ENCODE data around the gene CASZ1.

CASZ1 gene

GRCh38 chr1:10665226-10665625 is 131.2 kb downstream of the CASZ1 start:
- no peaks in the 10 kb centered on the region for H3K4me1 ChIP-seq (ENCODE audit: control insufficient read depth, insufficient read depth, low read length, poor library complexity, severe bottlenecking)
- no peak for DNase-seq
- H3K27ac ChIP-seq (ENCODE audit: insufficient read depth, low read length, poor library complexity, severe bottlenecking) = no peak overlapping the region
- no peaks in the 10 kb centered on the region for H3K27me3 ChIP-seq (replicated peaks; ENCODE audit: control insufficient read depth, insufficient read depth, low read length, poor library complexity, severe bottlenecking)
- no peaks in the 10 kb centered on the region for H3K9me3 ChIP-seq (ENCODE audit: control insufficient read depth, low read length)
- H3K36me3 ChIP-seq (ENCODE audit: control insufficient read depth, insufficient read depth, low read length) = peaks cover 6% of the 10 kb centered on the region
- no peak overlapping the region for H3K4me3 ChIP-seq (ENCODE audit: insufficient read depth, low read depth, low read length, poor library complexity, severe bottlenecking)

DNA sequence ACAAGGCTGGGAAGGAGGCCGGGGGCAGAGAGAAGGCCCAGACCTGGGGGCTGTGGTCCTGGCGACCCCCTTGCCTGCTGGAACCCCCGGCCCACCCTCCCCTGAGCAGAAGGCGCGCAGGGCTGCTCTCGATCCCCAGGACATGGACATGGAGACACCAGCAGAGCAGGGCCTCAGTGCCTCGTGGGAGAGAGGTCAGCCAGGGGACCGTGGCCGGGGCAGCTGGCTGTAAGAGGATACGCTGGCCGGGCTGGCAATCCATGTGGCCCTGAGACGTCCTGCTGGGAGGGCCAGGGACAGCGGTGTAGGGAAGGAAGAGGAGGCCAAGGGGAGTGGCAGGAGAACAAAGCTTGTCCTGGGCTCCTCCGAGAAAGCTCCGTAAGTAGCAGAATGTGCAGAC is 132.2 kb downstream of the CASZ1 start:
- no peak for DNase-seq
- H3K9me3 ChIP-seq (ENCODE audit: control insufficient read depth, low read length) = no peaks in the 10 kb centered on the region
- H3K36me3 ChIP-seq (ENCODE audit: control insufficient read depth, insufficient read depth, low read length) = peaks cover 9% of the 10 kb centered on the region
- H3K4me3 ChIP-seq (ENCODE audit: insufficient read depth, low read depth, low read length, poor library complexity, severe bottlenecking) = no peak overlapping the region
- H3K27ac ChIP-seq (ENCODE audit: insufficient read depth, low read length, poor library complexity, severe bottlenecking) = no peak overlapping the region
- H3K27me3 ChIP-seq (replicated peaks; ENCODE audit: control insufficient read depth, insufficient read depth, low read length, poor library complexity, severe bottlenecking) = no peaks in the 10 kb centered on the region
- H3K4me1 ChIP-seq (ENCODE audit: control insufficient read depth, insufficient read depth, low read length, poor library complexity, severe bottlenecking) = no peaks in the 10 kb centered on the region

- H3K27me3 ChIP-seq (replicated peaks; ENCODE audit: control insufficient read depth, insufficient read depth, low read length, poor library complexity, severe bottlenecking) = no peaks in the 10 kb centered on the region
- H3K4me3 ChIP-seq (ENCODE audit: insufficient read depth, low read depth, low read length, poor library complexity, severe bottlenecking) = no peak overlapping the region
- no peaks in the 10 kb centered on the region for H3K9me3 ChIP-seq (ENCODE audit: control insufficient read depth, low read length)
- H3K4me1 ChIP-seq (ENCODE audit: control insufficient read depth, insufficient read depth, low read length, poor library complexity, severe bottlenecking) = no peaks in the 10 kb centered on the region
- no peak for DNase-seq
- no peak overlapping the region for H3K27ac ChIP-seq (ENCODE audit: insufficient read depth, low read length, poor library complexity, severe bottlenecking)
- peaks cover 9% of the 10 kb centered on the region for H3K36me3 ChIP-seq (ENCODE audit: control insufficient read depth, insufficient read depth, low read length)
Measured at GRCh38 chr1:10663678-10664035, 132.8 kb downstream of the CASZ1 start.

DNA sequence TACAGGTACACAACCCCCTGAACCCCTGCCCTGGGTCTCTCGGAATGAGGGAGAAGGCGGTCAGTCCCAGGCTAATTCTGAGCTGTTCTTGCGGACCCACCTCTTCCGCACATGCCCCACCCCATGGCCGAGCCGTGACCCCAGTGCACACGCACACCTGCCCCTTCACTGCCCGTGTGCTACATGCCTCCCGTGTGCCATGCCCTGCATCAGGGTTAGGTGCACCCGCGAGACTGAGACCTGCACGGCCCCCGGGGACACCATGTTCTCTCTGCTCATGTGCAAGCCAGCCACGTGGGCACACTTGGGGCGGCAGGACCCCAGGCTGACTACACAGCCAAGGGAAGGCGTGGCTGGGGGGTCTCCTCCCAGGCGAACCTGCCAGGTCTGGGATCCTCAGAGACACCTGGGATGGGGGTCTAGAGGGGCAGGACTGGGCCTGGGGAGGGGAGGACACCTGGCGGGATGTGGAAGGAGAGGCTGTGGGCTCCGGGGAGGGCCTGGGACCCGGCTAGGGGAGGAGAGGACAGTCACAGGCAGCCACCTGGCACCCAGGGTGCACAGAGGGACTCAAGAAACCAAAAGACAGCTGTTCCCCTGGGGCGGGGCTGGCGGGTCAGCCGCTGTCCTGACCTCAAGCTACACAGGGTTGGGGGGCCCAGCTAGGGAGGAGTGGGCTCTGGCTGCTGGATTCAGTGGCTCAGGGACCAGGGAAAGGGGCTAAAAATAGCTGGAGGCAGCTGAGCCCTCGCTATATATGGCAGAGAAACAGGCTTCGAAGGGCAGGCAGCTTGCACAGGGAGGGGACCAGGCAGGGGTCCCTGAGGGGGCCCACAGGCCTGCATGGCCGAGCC is 133.4 kb downstream of the CASZ1 start:
- no peak overlapping the region for H3K27ac ChIP-seq (ENCODE audit: insufficient read depth, low read length, poor library complexity, severe bottlenecking)
- peaks cover 9% of the 10 kb centered on the region for H3K36me3 ChIP-seq (ENCODE audit: control insufficient read depth, insufficient read depth, low read length)
- no peaks in the 10 kb centered on the region for H3K27me3 ChIP-seq (replicated peaks; ENCODE audit: control insufficient read depth, insufficient read depth, low read length, poor library complexity, severe bottlenecking)
- H3K4me1 ChIP-seq (ENCODE audit: control insufficient read depth, insufficient read depth, low read length, poor library complexity, severe bottlenecking) = no peaks in the 10 kb centered on the region
- H3K9me3 ChIP-seq (ENCODE audit: control insufficient read depth, low read length) = no peaks in the 10 kb centered on the region
- DNase-seq = no peak
- no peak overlapping the region for H3K4me3 ChIP-seq (ENCODE audit: insufficient read depth, low read depth, low read length, poor library complexity, severe bottlenecking)

GRCh38 chr1:10662090-10662688 is 134.3 kb downstream of the CASZ1 start:
- no peaks in the 10 kb centered on the region for H3K27me3 ChIP-seq (replicated peaks; ENCODE audit: control insufficient read depth, insufficient read depth, low read length, poor library complexity, severe bottlenecking)
- H3K36me3 ChIP-seq (ENCODE audit: control insufficient read depth, insufficient read depth, low read length) = peaks cover 9% of the 10 kb centered on the region
- no peak overlapping the region for H3K27ac ChIP-seq (ENCODE audit: insufficient read depth, low read length, poor library complexity, severe bottlenecking)
- DNase-seq = no peak
- no peaks in the 10 kb centered on the region for H3K4me1 ChIP-seq (ENCODE audit: control insufficient read depth, insufficient read depth, low read length, poor library complexity, severe bottlenecking)
- H3K9me3 ChIP-seq (ENCODE audit: control insufficient read depth, low read length) = no peaks in the 10 kb centered on the region
- no peak overlapping the region for H3K4me3 ChIP-seq (ENCODE audit: insufficient read depth, low read depth, low read length, poor library complexity, severe bottlenecking)

DNA sequence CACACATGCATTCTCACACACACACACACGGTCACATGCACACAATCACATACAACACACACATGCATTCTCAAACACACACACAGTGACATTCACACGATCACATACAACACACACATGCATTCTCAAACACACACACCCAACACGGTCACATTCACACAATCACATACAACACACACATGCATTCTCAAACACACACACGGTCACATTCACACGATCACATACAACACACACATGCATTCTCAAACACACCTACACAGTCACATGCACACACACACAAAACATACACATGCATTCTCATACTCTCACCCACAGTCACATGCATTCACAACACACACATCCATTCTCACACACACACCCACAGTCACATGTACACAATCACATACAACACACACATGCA is 135.0 kb downstream of the CASZ1 start:
- Histone ChIP-seq H3K27me3 (replicated peaks; ENCODE audit: control insufficient read depth, insufficient read depth, low read length, poor library complexity, severe bottlenecking) (no peaks in the 10 kb centered on the region), H3K4me1 (ENCODE audit: control insufficient read depth, insufficient read depth, low read length, poor library complexity, severe bottlenecking) (no peaks in the 10 kb centered on the region), H3K36me3 (ENCODE audit: control insufficient read depth, insufficient read depth, low read length) (peaks cover 9% of the 10 kb centered on the region), H3K9me3 (ENCODE audit: control insufficient read depth, low read length) (no peaks in the 10 kb centered on the region), H3K27ac (ENCODE audit: insufficient read depth, low read length, poor library complexity, severe bottlenecking) (no peak overlapping the region), H3K4me3 (ENCODE audit: insufficient read depth, low read depth, low read length, poor library complexity, severe bottlenecking) (no peak overlapping the region)
- no peak for DNase-seq

DNA sequence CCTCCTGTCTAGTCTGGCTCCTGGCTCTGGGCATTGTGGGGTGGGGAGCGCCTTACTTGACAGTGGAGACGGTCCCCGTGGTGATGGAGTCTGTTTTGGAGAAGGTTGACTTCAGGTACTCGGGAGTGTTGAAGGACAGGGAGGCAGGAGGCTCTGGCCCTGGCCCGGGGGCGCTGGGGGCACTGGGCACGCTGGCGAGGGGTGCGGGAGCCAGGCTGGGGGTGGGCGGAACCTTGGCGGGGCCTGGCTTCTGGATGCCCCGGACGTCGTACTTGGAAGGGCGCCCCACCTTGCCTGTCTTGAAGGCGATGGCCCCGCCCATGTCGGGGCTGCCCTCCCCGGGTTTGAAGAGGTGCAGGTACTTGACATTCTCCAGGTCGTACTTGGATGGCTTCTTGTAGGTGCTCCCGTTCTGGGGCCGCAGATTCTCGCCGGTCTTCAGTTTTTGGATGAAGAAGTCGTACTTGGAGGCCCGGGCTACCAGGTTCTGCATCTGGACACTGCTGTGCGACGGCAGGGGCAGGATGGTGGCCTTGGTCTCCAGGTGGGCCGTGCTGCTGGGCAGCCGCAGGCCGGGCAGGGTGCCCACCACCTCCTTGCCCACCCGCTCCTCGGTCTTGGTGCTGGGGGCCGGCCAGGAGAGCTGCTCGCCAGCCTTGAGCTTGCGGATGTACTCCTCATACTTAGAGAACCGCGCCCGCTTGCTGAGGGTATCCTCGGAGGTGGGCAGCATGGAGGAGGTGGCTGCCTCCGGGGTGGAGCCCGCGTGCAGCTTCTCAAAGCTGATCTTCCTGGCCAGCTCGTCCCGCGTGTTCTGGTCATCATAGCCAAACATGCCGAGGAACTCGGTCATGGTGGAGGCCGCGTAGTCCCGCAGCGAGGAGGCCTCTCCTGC is 136.6 kb downstream of the CASZ1 start:
- H3K27me3 ChIP-seq (replicated peaks; ENCODE audit: control insufficient read depth, insufficient read depth, low read length, poor library complexity, severe bottlenecking) = no peaks in the 10 kb centered on the region
- no peak overlapping the region for H3K4me3 ChIP-seq (ENCODE audit: insufficient read depth, low read depth, low read length, poor library complexity, severe bottlenecking)
- no peaks in the 10 kb centered on the region for H3K4me1 ChIP-seq (ENCODE audit: control insufficient read depth, insufficient read depth, low read length, poor library complexity, severe bottlenecking)
- H3K9me3 ChIP-seq (ENCODE audit: control insufficient read depth, low read length) = no peaks in the 10 kb centered on the region
- DNase-seq = no peak
- no peak overlapping the region for H3K27ac ChIP-seq (ENCODE audit: insufficient read depth, low read length, poor library complexity, severe bottlenecking)
- H3K36me3 ChIP-seq (ENCODE audit: control insufficient read depth, insufficient read depth, low read length) = peaks cover 9% of the 10 kb centered on the region

- Histone ChIP-seq H3K9me3 (ENCODE audit: control insufficient read depth, low read length) (no peaks in the 10 kb centered on the region), H3K36me3 (ENCODE audit: control insufficient read depth, insufficient read depth, low read length) (peaks cover 9% of the 10 kb centered on the region), H3K27ac (ENCODE audit: insufficient read depth, low read length, poor library complexity, severe bottlenecking) (no peak overlapping the region), H3K4me1 (ENCODE audit: control insufficient read depth, insufficient read depth, low read length, poor library complexity, severe bottlenecking) (no peaks in the 10 kb centered on the region), H3K4me3 (ENCODE audit: insufficient read depth, low read depth, low read length, poor library complexity, severe bottlenecking) (no peak overlapping the region), H3K27me3 (replicated peaks; ENCODE audit: control insufficient read depth, insufficient read depth, low read length, poor library complexity, severe bottlenecking) (no peaks in the 10 kb centered on the region)
- DNase-seq = no peak
Measured at GRCh38 chr1:10659218-10659617, 137.2 kb downstream of the CASZ1 start.

DNA sequence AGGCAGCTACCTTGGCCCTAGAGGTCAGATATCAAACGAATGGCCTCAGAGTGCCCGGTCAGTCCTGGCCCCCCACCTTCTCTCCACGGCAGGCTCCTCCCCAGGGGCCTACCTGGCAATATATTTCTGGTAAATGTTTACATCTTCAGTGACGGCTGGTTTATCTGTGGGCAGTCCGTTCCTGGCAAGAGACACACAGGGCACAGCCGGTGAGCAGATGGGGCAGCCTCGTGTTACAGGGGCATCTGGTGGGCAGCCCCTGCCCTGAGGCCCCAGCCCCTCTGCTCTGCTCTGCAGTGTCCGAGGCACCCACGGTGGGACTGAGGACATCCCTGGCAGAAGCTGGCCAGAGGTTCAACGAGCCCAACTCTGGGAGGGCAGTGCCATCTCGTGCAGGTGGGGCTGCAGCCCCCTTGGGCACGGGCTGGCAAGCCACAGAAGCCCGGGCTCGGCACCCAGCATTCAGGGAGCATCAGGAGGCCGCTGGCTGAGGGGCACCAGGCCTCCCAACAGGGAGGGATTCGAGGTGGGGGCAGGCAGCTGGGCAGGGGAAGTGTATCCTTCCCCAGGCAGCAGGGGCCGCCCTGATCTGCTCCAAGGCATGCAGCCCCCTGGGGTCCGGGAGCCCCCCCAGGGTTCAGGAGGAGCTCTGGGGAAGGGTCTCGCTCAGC is 137.9 kb downstream of the CASZ1 start:
- H3K4me3 ChIP-seq (ENCODE audit: insufficient read depth, low read depth, low read length, poor library complexity, severe bottlenecking) = no peak overlapping the region
- no peak overlapping the region for H3K27ac ChIP-seq (ENCODE audit: insufficient read depth, low read length, poor library complexity, severe bottlenecking)
- no peaks in the 10 kb centered on the region for H3K4me1 ChIP-seq (ENCODE audit: control insufficient read depth, insufficient read depth, low read length, poor library complexity, severe bottlenecking)
- no peak for DNase-seq
- H3K36me3 ChIP-seq (ENCODE audit: control insufficient read depth, insufficient read depth, low read length) = peaks cover 7% of the 10 kb centered on the region
- H3K9me3 ChIP-seq (ENCODE audit: control insufficient read depth, low read length) = no peaks in the 10 kb centered on the region
- H3K27me3 ChIP-seq (replicated peaks; ENCODE audit: control insufficient read depth, insufficient read depth, low read length, poor library complexity, severe bottlenecking) = no peaks in the 10 kb centered on the region

Data from effector memory CD4-positive, alpha-beta T cell (primary cell).